ENCODE measurements around the gene CRACR2B.

Gene CRACR2B

DNA sequence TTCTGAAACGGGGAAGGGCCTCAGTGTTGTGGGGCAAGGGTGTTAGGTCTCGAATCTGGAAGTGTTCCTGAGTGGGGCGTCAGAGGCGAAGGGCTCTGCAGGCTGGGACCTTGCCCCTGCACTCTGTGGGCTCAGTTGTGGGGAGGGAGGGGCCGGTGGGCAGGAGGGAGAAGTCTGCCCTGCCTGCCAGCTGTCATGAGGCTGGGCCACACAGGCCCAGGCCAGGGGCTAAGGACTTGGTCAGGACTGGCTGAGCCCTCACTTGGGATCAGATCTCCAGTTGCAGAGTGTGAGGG lies at the start of gene CRACR2B:
Gene CRACR2B, plus strand, starts transcription at position 23 of the 296 bp plus-strand sequence. CDS start 689 bp downstream, outside the sequence.
- DNase-seq (ENCODE audit: low read depth in 2 of 2): no peak

DNA sequence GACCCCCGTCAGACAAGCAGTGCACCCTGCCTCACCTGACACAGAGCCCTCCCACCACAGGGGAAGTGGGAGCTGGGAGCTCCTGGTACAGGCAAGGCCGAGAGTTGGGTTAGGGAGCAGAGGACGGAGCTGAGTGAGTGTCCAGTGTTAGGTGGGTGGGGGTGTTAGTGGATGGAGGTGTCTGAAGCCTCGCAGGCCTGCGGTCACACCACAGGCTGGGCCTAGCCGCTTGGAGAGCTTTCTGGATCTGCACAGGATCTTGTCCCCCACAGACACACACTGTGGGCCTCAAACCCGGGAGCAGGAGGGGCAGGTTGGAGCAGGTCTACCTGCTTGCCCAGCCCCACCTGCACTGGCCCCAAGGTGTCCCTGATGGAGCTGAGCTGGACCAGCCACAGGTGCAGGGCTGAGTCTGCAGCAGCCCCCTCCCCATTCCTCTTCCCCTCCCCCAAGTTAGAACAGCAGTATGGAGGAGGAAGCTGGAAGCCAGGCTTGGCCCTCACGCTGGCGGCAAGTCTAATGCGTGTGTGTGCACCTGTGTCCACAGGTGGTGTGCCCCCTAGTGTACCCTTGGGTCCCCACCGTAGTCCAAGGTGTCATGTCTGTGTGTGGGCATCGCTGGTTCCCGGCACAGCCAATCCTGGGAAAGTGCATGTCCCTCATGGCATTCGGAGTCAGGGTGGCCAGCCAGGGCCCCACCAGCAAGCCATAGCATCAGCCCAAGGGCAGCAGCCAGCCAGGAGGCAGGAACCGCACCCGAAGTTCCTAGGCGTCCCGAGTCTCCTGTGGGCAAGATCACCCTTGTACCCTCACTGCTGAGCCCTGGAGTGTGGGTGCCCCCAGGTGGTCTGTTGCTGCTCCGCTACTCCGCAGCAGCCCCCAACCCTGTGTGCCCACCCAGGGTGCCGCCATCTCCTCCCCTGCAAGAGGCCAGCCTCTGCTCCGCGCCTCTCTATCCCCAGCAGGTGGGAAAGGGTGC lies 48.5 kb upstream of the CRACR2B start:
- DNase-seq (ENCODE audit: low read depth in 2 of 2): no peak

DNA sequence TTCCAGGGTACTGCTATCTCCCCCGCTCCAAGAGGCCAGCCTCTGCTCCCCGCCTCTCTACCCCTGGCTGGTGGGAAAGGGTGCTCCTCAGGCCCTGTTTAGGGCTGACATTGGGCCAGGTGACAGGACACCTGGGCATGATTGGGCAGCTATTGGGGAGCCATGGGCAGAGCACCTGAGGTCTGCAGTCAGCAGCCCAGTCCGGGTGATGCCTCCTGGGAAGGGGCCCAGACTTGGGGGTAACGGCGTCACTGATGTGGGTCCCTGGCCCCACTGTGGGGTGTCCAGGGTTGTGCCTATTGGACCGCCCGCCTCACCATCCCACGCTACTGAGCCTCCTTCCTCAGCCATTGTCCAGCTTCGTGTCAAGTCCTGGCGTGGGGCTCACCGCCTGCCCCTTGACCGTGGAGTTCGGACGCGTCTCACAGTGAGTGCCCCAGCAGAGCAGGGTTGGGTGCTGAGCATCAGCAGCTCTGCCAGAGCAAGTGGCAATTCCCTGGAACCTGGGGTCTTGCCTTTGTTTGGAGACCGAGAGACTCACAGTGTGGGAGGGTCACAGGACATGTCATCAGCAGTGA lies 47.7 kb upstream of the CRACR2B start:
- no peak for DNase-seq (ENCODE audit: low read depth in 2 of 2)

DNA sequence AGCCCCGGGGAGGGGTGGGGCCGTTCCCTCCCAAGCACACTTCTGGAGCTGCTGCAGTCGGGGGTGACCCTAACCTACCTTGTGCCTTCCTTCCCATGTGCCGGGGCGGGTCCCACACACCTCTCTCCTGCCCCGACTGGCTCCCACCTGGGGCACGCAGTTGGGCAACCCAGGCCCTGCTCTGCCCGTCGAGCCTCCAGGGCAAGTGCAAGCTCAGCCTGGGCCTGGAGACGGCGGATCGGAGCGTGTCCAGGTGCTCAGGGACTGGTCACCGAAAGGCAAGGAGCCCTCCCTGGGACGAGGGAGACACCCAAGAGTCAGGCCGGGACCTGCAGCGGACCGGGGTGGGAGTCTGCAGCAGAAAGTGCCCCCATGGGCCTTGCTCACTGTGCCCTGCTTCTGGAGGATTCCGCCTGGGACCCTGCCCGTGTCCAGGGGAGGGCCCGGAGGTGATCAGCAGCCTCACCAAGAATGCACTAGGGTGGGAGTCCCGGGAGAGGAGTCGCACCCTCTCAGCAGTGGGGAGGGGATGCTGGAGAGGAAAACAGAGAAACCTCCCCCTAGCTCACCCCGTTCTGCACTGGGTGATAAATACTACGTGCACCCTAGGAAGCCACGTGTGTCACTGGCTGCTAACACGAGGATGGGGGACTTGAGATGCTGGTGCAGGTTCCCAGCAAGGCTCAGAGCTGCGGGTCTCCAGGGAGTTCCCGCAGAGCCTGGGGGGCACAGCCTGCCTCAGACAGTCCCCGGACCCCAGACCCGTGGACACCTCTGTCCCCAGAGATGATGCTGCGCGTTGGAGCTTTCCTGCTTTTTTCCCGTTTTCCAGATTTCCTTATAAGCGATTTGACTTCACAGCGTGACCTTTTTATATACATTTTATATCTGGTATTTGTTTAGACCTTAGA lies 45.2 kb upstream of the CRACR2B start:
- no peak for DNase-seq (ENCODE audit: low read depth in 2 of 2)

DNA sequence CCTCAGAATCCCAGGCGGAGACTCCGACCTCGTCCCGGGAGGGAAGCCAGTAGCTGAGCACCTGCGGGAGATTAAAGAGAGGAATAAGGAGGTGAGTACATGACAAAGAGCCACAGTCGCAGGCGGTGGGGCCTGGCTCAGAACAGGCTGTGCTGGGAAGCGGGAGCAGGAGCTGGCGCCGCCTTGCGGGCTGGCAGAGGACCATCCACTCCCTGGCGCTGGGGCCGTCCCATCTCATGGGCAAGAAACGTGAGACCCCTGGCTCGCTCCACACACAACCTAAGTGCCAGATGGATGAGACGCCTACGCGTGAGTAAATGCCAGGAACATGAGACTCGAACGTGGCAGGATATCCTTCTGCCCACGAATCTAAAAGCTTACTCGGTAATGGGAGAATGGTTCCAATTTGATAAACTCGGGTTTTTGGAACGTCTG lies 44.1 kb upstream of the CRACR2B start:
- DNase-seq (ENCODE audit: low read depth in 2 of 2): no peak

DNA sequence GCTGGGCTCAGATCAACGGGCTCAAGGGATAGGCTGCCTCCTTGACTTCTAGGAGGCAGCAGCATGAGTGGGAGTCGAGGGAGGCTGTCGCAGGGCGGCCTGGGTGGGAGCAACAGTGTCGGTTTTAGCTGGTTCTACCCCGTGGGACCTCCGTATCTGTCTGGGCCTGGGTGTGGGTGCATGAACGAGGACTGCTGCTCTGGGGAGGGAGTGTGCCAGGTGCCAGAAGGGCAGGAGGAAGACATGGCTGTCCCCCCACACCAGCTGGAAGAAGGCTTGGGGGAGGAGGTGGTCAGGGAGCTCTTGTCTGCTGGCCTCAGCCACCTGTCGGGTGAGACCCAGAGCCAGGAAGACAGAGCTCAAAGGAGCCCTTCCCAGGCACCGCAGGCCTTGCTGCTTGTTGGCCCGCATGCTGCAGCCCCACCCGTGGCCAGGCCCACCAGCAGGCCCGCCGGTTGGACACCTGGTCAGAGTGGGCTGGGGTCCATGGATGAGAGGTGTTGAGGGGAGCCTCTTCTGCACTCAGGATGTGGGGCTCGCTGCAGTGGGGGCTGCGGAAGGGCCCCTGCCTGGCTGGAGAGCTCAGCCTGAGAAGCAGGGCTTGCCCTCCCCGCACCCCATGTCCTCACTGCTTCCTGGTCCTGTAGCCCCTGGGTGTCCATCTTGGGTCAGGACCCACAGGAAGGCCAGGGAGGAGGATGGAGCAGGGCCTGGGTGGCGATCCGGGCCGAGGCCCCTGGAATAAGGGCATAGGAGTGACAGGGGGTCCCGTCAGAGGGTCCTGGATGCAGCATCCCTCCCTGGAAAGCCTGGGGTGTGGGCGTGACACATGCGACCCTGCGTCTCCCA lies 41.3 kb upstream of the CRACR2B start:
- DNase-seq (ENCODE audit: low read depth in 2 of 2): no peak

DNA sequence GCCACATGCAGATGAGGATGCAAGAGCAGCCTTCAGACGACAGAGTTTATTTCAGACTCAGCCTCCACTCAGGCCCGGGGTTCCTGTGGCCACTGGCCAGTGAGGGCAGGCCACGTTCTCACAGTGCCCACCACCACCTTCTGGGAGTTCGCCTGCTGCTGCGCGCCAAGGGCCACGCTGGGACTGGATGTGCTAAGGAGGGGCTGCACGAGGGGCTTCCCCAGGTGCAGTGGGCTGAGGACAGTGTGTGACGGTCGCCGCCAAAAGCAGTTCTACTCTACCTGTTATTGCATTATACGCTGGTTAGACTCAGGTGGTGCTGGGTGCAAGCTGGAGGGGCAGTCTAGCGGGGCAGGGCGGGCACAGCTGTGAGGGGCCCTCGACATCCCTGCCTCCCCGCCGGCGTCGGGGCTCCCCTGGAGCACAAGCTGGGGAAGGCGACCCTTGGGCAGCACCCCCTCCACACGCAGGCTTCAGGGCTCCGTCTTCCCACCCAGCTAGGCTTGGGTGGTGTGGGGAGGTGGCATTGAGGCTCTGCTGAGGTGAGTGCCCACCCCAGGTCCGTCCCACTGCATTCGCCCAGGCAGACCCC lies 40.5 kb upstream of the CRACR2B start:
- no peak for DNase-seq (ENCODE audit: low read depth in 2 of 2)

DNA sequence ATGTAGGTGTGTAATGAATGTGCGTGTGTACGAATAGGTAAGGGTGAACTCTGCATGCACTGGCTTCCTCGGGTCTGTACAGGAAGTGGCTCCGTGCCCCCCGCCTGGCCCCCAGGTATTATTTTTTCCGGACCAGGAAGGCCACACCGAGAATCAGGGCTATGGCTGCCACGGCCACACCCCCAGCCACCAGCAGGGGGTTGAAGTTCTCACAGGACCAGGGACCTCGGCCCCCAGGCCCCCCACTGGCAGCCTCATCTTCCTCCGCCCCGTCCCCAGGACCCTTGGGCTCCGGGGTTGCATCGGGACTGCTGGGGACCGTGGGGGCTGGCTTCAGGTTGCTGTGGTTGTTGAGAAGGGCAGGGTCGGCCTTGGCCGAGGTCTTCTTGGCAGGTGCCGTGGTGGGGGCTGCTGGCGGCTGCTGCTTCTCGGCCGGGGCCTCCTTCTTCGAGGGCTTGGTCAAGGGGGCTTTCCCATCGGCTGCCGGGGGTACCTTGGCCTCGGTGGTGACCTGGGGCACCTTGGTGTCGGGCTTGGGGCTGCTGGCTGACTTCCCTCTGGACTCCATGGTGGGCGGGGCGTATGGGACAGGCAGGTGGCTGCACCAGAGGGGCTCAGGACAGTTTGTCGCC lies 39.6 kb upstream of the CRACR2B start:
- no peak for DNase-seq (ENCODE audit: low read depth in 2 of 2)

DNA sequence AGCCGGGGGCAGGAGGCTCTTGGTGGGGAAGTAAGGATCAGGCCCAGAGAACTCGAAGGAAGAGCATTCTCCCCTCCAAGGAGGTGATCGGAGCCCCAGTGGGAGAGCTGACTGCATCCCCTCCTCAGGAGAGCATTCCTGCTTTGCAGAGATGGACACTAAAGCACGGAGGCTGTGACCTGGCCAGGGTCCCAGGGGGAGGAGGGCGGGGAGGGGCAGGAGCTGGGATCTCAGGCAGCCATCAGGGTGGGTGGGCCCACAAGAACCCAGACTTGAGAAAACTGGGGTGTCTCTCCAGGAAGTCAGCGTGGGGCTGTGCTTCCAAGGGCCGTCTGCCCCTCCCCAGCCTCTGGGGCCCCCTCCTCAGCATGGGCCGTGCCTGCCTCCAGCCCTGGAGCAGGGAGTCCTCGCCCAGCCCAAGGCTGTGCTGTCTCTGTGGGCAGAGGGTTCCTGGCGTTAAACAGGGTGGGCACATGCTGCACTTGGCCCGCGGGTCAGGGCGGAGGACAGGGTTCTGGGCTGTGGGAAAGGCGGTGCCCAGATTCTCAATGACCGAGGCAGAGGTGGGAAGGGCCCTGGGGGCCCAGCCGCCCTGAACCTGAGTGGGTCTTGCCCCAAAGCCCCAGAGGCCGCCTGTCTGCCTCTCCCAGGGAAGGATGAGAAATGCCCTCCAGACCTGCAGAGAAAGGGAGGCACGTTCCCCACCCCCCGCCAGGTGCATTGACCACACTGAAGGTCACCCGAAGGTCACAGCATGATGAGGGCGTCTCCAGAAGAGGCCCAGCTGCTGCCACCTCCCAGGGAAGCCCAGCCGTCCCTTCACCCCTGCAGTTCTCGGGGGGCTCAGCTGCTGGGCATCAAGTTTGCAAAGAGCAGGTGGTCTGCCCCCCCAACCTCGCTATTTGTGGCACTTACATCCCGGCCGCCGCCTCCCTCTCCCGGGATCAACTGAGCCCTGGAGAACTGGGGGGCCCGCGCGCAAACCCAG lies 38.5 kb upstream of the CRACR2B start:
- DNase-seq (ENCODE audit: low read depth in 2 of 2): no peak

DNA sequence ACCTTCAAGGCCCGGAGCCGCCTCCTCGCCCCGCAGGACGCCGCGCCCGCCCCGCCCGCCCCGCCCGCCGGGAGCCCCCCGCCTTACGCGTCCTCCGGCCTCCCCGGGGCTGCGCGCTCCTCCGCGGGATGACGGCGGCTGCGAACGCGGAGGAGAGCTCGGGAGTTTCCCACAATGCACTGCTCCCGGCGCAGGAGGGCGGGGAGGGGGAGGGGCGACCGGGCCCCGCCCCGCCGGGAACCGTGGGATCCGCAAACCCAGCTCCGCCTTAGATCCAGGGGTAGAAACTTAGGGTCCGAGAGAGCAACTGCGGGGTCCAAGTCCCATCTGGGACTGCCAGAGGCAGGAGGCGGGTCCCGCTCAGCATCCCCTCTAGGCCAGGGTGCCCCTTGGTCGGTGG lies 37.8 kb upstream of the CRACR2B start, which contains the start of gene CEND1:
Gene CEND1, minus strand, starts transcription at position 148 of the 400 bp plus-strand sequence. CDS start 1,514 bp downstream, outside the sequence.
- no peak for DNase-seq (ENCODE audit: low read depth in 2 of 2)

DNA sequence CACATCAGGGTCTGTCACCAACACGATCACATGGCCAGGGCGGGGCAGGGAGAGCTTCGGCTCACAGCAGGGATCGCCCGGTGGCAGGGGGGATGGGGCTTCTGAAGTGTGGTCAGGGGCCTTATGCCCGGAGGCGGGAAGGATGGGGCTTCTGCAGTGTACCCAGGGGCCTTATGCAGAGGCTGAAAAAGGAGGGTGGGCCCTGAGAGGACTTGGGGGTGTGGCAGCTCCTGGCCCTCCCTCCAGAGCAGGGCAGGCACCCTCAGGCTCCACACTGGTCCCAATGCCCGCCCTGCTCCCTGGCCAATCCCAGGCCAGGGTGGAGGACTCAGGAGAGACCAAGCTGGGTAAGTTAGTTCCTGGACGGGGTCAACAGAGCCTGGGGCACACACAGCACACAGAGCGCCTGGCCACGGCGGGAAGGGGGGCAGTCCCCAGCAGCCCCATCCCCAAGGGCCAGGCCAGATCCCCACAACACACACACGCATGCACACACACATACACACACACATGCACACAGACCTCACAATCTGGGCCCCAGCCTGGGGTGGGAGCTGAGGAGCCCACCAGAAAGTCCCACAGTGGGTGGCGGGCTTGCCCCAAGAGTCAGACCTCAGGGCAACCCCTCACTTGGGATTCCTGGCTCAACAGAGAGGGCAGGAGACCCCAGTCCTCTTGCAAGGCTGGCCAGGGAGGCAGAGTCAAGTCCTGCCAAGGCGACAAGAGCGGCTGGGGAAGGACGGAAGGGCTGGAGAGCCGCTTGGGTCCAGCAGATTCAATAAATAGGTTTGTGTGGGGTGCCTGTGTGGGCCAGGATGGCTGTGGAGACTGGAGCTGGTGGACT lies 36.8 kb upstream of the CRACR2B start:
- no peak for DNase-seq (ENCODE audit: low read depth in 2 of 2)

DNA sequence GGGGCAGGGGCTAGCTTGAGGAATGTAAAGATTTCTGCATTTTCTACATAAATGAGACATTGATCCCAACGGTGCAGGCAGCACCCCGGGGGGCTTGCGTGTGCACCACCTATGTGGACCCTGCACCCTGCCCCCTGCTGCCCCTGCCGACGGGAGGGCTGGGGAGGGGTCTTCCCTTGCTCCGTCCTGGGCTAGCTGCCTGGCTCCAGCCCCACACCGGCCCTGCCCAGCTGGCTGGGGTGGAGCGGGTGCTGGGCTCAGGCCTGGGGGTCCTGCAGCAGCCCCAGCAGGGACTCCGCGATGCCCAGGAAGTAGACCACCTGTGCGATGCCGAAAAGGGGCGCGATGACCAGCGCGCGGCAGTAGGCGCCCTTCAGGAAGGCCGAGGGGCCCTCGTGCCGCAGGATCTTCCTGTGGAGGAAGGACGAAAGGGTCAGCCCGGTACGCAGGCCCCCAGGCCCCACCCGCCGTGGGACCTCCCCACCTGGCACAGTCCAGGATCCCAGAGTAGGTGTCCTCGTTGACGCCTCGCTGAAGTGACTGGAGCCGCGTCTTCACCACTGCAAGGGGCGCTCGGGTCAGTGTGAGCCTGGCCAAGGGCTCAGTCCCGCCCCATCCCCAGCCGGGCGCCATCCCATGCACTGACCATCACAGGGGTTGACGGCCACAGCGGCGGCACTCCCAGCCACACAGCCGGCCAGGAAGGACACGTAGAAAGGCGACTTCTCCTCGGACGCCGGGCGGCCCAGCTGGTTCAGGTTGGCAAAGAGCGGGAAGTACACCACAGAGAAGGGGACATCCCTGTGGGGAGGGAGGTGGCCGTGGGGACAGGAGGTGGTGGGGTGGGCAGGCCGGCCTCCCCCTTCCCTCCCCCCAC lies 35.8 kb upstream of the CRACR2B start:
- DNase-seq (ENCODE audit: low read depth in 2 of 2): no peak

DNA sequence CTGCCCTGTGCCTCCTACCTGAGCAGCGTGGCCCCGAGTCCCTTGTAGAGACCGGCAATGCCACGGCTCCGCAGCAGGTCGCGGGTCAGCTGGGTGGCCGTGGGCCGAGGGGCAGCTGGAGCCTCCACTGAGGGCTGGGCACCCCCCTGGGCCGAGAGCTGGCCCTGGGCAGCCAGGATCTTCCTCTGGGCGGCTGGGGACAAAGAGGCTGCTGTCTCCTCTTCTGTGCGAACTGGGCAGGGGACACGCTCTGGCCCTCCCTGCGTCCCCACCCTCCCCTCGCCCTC lies 35.2 kb upstream of the CRACR2B start:
- DNase-seq (ENCODE audit: low read depth in 2 of 2): no peak

DNA sequence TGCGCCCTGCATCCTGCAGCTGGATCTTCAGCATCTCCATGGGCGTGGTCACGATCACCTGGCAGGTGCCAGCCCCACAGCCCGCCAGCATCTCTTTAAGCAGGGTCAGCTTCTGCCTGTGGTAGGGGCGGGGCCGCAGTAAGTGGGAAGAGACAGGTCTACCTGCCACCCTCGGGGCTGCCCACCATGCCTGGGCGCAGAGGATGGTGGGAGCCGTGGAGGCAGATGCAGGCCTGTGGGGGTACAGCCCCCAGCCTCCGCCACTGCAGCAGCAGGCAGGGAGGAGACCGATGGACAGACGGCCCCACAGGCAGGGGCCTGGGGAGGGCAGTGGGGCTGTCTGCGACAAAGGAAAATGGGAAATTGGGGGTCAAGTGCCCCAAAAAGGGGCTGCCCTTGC lies 34.8 kb upstream of the CRACR2B start:
- DNase-seq (ENCODE audit: low read depth in 2 of 2): no peak

DNA sequence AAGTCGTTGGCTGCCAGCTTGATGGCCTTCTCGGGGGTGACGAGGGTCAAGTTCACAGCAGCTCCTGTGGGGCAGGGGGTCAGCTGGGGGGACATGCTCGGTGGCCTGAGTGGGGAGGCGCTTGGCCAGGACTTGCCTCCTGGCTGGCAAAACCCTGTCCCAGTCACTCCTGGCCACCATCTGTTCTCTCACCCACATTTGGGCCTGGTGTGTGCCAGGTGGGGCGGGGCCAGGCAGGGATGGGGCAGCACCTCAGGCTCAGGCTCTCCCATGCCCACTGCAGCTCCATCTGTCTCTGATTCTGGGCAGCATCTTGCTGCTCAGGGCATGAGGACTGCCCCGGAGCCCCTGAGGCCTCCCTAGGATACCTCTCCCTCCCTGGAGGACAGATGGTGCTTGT lies 34.2 kb upstream of the CRACR2B start:
- no peak for DNase-seq (ENCODE audit: low read depth in 2 of 2)

DNA sequence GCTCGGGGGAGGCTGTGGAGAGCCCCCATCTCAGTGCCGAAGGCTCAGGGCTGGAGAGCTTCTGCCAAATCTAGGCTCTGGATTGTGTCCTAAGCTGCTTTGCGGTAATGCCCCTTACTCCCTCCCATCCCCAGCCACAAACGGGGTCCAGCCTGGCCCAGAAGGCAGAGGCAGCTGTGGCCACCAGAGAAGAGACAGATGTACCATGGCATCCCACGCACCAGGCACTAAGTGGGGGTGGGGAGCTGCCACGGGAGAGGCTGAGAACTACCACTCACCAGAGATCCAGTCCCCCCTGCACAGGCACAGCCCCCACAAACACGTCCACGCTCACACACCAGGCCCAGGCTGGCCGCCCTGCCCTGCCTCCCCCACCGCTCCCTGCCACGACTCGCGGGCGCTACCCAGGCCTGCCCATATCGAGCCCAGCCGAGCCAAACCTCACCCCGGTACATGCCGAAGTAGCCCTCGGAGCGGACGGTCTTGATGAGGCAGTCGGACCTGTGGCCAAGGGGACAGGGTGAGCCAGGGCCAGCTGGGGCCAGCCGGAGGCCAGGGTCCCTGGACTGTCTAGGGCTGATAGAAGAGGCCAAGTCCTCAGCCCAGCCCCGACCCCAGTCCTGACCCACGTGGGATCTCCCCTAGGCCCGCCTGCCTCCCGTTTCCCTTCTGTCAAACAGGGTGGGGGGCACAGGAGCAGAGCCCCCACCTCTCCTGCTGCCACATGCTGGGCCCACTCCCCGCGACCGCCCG lies 33.5 kb upstream of the CRACR2B start:
- no peak for DNase-seq (ENCODE audit: low read depth in 2 of 2)

All from activated CD4-positive, alpha-beta T cell treated with anti-CD3 and anti-CD28 coated beads for 24 hours (primary cell).